Measurements from ENCODE around the gene SPESP1.

Gene SPESP1

GRCh38 chr15:68982976-68983563, 52.7 kb downstream of the SPESP1 start:
- no peak overlapping the region for H3K4me3 ChIP-seq (ENCODE audit: low read depth, low read length)
- no peak for TF ChIP-seq MYC (IDR thresholded peaks at IDR 0.05; ENCODE audit: low read depth, low read length)
- TF ChIP-seq POLR2A (IDR thresholded peaks at IDR 0.05; ENCODE audit: extremely low read depth, insufficient read length), result no peak
- TF ChIP-seq CTCF (IDR thresholded peaks at IDR 0.05; ENCODE audit: low read depth, low read length), result no peak
- no peak for TF ChIP-seq MAX (IDR thresholded peaks at IDR 0.05; ENCODE audit: low read depth, low read length)
- DNase-seq (ENCODE audit: low read depth), result no peak

GRCh38 chr15:68983961-68984481, 53.7 kb downstream of the SPESP1 start:
- no peak for DNase-seq (ENCODE audit: low read depth)
- H3K4me3 ChIP-seq (ENCODE audit: low read depth, low read length), result no peak overlapping the region
- TF ChIP-seq MYC (IDR thresholded peaks at IDR 0.05; ENCODE audit: low read depth, low read length) (no peak), CTCF (IDR thresholded peaks at IDR 0.05; ENCODE audit: low read depth, low read length) (no peak), POLR2A (IDR thresholded peaks at IDR 0.05; ENCODE audit: extremely low read depth, insufficient read length) (no peak), MAX (IDR thresholded peaks at IDR 0.05; ENCODE audit: low read depth, low read length) (no peak)

GRCh38 chr15:68984586-68984985, 54.3 kb downstream of the SPESP1 start:
- H3K4me3 ChIP-seq (ENCODE audit: low read depth, low read length), result no peak overlapping the region
- TF ChIP-seq CTCF (IDR thresholded peaks at IDR 0.05; ENCODE audit: low read depth, low read length) (no peak), MAX (IDR thresholded peaks at IDR 0.05; ENCODE audit: low read depth, low read length) (no peak), POLR2A (IDR thresholded peaks at IDR 0.05; ENCODE audit: extremely low read depth, insufficient read length) (no peak), MYC (IDR thresholded peaks at IDR 0.05; ENCODE audit: low read depth, low read length) (no peak)
- DNase-seq (ENCODE audit: low read depth), result no peak

- DNase-seq (ENCODE audit: low read depth), result no peak
- TF ChIP-seq CTCF (IDR thresholded peaks at IDR 0.05; ENCODE audit: low read depth, low read length), result no peak
- no peak for TF ChIP-seq POLR2A (IDR thresholded peaks at IDR 0.05; ENCODE audit: extremely low read depth, insufficient read length)
- no peak for TF ChIP-seq MYC (IDR thresholded peaks at IDR 0.05; ENCODE audit: low read depth, low read length)
- no peak for TF ChIP-seq MAX (IDR thresholded peaks at IDR 0.05; ENCODE audit: low read depth, low read length)
- H3K4me3 ChIP-seq (ENCODE audit: low read depth, low read length), result no peak overlapping the region
Measured at GRCh38 chr15:68985361-68985891, 55.1 kb downstream of the SPESP1 start.

GRCh38 chr15:68986322-68986721, 56.0 kb downstream of the SPESP1 start:
- no peak for DNase-seq (ENCODE audit: low read depth)
- no peak overlapping the region for H3K4me3 ChIP-seq (ENCODE audit: low read depth, low read length)
- TF ChIP-seq POLR2A (IDR thresholded peaks at IDR 0.05; ENCODE audit: extremely low read depth, insufficient read length), result no peak
- TF ChIP-seq MAX (IDR thresholded peaks at IDR 0.05; ENCODE audit: low read depth, low read length), result no peak
- TF ChIP-seq MYC (IDR thresholded peaks at IDR 0.05; ENCODE audit: low read depth, low read length), result no peak
- no peak for TF ChIP-seq CTCF (IDR thresholded peaks at IDR 0.05; ENCODE audit: low read depth, low read length)

All from NB4 (cell line).